ENCODE results near the gene IGF2BP2. TPM values are rescaled to one million over a fixed set of nuclear protein-coding genes. Genes with fewer than 3 reads are reported as not detected.

Gene IGF2BP2
- total RNA-seq, 1 experiment from 2014 or later, result 97.8 TPM

DNA sequence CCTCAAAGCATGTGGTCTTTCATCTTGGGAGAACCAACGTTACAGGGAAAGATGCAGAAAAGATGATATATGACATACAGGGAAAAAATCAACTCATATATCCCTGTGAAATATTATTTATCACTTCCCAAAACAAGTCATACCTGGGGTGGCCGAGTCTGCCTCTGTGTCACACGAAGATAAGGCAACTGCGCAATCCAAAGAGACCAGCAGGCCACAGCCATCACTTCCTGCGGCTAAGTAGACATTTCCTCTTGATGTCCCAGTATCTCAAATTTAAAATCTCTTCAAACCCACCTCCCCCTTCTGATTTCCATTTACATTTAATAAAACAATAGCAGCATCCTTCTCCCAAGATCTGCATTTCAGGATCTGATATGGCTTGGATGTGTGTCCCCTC is 71.5 kb downstream of the IGF2BP2 start:
- ChIA-PET POLR2A (no interaction called here), CTCF (no interaction called here)
- H3K27ac ChIP-seq (ENCODE audit: low read length), result no peak overlapping the region
- DNase-seq (ENCODE audit: low read depth, low spot score) (no peak), ATAC-seq (no peak)
- H3K36me3 ChIP-seq (ENCODE audit: control insufficient read depth, insufficient read depth, low read length), result no peaks in the 10 kb centered on the region
- peaks cover 13% of the 10 kb centered on the region for H3K4me1 ChIP-seq (ENCODE audit: control insufficient read depth, insufficient read depth, low read length)
- no peak for TF ChIP-seq SIN3A (IDR thresholded peaks at IDR 0.05; ENCODE audit: borderline replicate concordance, insufficient read depth, low read depth, low read length)
- TF ChIP-seq POLR2AphosphoS5 (IDR thresholded peaks at IDR 0.05; ENCODE audit: low read depth, low read length), result no peak
- TF ChIP-seq, protein P1, sequence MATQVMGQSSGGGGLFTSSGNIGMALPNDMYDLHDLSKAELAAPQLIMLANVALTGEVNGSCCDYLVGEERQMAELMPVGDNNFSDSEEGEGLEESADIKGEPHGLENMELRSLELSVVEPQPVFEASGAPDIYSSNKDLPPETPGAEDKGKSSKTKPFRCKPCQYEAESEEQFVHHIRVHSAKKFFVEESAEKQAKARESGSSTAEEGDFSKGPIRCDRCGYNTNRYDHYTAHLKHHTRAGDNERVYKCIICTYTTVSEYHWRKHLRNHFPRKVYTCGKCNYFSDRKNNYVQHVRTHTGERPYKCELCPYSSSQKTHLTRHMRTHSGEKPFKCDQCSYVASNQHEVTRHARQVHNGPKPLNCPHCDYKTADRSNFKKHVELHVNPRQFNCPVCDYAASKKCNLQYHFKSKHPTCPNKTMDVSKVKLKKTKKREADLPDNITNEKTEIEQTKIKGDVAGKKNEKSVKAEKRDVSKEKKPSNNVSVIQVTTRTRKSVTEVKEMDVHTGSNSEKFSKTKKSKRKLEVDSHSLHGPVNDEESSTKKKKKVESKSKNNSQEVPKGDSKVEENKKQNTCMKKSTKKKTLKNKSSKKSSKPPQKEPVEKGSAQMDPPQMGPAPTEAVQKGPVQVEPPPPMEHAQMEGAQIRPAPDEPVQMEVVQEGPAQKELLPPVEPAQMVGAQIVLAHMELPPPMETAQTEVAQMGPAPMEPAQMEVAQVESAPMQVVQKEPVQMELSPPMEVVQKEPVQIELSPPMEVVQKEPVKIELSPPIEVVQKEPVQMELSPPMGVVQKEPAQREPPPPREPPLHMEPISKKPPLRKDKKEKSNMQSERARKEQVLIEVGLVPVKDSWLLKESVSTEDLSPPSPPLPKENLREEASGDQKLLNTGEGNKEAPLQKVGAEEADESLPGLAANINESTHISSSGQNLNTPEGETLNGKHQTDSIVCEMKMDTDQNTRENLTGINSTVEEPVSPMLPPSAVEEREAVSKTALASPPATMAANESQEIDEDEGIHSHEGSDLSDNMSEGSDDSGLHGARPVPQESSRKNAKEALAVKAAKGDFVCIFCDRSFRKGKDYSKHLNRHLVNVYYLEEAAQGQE (IDR thresholded peaks at IDR 0.05; ENCODE audit: insufficient read depth in 1 of 2, low read depth in 2 of 2, low read length in 1 of 2), result no peak
- no peak for TF ChIP-seq TCF7L2 (IDR thresholded peaks at IDR 0.05; ENCODE audit: low read depth, low read length)
- TF ChIP-seq, protein P2, sequence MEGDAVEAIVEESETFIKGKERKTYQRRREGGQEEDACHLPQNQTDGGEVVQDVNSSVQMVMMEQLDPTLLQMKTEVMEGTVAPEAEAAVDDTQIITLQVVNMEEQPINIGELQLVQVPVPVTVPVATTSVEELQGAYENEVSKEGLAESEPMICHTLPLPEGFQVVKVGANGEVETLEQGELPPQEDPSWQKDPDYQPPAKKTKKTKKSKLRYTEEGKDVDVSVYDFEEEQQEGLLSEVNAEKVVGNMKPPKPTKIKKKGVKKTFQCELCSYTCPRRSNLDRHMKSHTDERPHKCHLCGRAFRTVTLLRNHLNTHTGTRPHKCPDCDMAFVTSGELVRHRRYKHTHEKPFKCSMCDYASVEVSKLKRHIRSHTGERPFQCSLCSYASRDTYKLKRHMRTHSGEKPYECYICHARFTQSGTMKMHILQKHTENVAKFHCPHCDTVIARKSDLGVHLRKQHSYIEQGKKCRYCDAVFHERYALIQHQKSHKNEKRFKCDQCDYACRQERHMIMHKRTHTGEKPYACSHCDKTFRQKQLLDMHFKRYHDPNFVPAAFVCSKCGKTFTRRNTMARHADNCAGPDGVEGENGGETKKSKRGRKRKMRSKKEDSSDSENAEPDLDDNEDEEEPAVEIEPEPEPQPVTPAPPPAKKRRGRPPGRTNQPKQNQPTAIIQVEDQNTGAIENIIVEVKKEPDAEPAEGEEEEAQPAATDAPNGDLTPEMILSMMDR (IDR thresholded peaks at IDR 0.05), result no peak
- no TSS peak for BruUV-seq (replicated peaks)
- in situ Hi-C loops (cut with HindIII; ENCODE audit: low pct_unique_long_range_greater_than_20kb, low sequenced_read_pairs), result no loop called here
- H3K4me3 ChIP-seq (ENCODE audit: low read depth in 2 of 2, low read length in 2 of 2), result no peak overlapping the region
- no peaks in the 10 kb centered on the region for H3K27me3 ChIP-seq (ENCODE audit: control insufficient read depth, insufficient read depth, low read length)
- H3K9me3 ChIP-seq (ENCODE audit: control insufficient read depth, insufficient read depth, low read depth, low read length), result no peaks in the 10 kb centered on the region
- intact Hi-C loops (cut with micrococcal nuclease; ENCODE audit: unreplicated experiment), result no loop called here

DNA sequence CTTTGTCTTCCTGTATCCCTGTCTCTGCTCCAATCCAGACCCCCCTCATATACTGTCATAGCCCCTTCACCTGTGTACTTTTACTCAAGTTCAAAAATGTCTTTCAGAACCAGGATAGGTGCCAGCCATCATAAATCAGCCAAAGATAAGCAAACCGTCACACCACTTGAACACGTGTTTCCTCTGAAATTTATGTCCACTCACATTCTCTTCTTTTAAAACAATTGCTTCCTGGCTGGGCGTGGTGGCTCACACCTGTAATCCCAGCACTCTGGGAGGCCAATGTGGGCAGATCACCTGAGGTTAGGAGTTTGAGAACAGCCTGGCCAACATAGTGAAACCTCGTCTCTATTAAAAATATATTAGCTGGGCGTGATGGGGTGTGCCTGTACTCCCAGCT is 74.1 kb downstream of the IGF2BP2 start:
- intact Hi-C loops (cut with micrococcal nuclease; ENCODE audit: unreplicated experiment), result no loop called here
- Histone ChIP-seq H3K27me3 (ENCODE audit: control insufficient read depth, insufficient read depth, low read length) (no peaks in the 10 kb centered on the region), H3K4me3 (ENCODE audit: low read depth in 2 of 2, low read length in 2 of 2) (no peak overlapping the region)

More for the DNA sequence above, 74.1 kb downstream of the IGF2BP2 start:
- POLR2A ChIA-PET, result no interaction called here
- no peaks in the 10 kb centered on the region for H3K9me3 ChIP-seq (ENCODE audit: control insufficient read depth, insufficient read depth, low read depth, low read length)
- no TSS peak for BruUV-seq (replicated peaks)
- in situ Hi-C loops (cut with HindIII; ENCODE audit: low pct_unique_long_range_greater_than_20kb, low sequenced_read_pairs), result no loop called here
- CTCF ChIA-PET, result no interaction called here
- ATAC-seq, result no peak
- H3K4me1 ChIP-seq (ENCODE audit: control insufficient read depth, insufficient read depth, low read length), result peaks cover 20% of the 10 kb centered on the region
- no peak for TF ChIP-seq POLR2AphosphoS5 (IDR thresholded peaks at IDR 0.05; ENCODE audit: low read depth, low read length)
- TF ChIP-seq TCF7L2 (IDR thresholded peaks at IDR 0.05; ENCODE audit: low read depth, low read length), result no peak
- TF ChIP-seq, protein P2 (IDR thresholded peaks at IDR 0.05), result no peak
- TF ChIP-seq, protein P1 (IDR thresholded peaks at IDR 0.05; ENCODE audit: insufficient read depth in 1 of 2, low read depth in 2 of 2, low read length in 1 of 2), result no peak
- no peak for TF ChIP-seq SIN3A (IDR thresholded peaks at IDR 0.05; ENCODE audit: borderline replicate concordance, insufficient read depth, low read depth, low read length)
- DNase-seq (ENCODE audit: low read depth, low spot score), result no peak
- no peaks in the 10 kb centered on the region for H3K36me3 ChIP-seq (ENCODE audit: control insufficient read depth, insufficient read depth, low read length)
- H3K27ac ChIP-seq (ENCODE audit: low read length), result no peak overlapping the region
